Measurements from ENCODE around the gene FAM163B. TPM values are rescaled to one million over a fixed set of nuclear protein-coding genes. Genes with fewer than 3 reads are reported as not detected.

The FAM163B gene
- total RNA-seq, 1 donor from 2014 or later, result not detected

GRCh38 chr9:133638711-133639110 lies 29.5 kb upstream of the FAM163B start:
- POLR2A ChIA-PET, result no interaction called here
- H3K4me3 Mint-ChIP-seq, result no peak overlapping the region
- no peak overlapping the region for H3K27ac Mint-ChIP-seq
- CTCF ChIA-PET, result no interaction called here
- no peak for DNase-seq
- peaks cover 21% of the 10 kb centered on the region for H3K27me3 Mint-ChIP-seq
- H3K36me3 Mint-ChIP-seq (ENCODE audit: low read depth), result no peaks in the 10 kb centered on the region
- intact Hi-C loops (cut with micrococcal nuclease), result no loop called here
- H3K9me3 Mint-ChIP-seq, result no peaks in the 10 kb centered on the region
- TF ChIP-seq, protein P1, sequence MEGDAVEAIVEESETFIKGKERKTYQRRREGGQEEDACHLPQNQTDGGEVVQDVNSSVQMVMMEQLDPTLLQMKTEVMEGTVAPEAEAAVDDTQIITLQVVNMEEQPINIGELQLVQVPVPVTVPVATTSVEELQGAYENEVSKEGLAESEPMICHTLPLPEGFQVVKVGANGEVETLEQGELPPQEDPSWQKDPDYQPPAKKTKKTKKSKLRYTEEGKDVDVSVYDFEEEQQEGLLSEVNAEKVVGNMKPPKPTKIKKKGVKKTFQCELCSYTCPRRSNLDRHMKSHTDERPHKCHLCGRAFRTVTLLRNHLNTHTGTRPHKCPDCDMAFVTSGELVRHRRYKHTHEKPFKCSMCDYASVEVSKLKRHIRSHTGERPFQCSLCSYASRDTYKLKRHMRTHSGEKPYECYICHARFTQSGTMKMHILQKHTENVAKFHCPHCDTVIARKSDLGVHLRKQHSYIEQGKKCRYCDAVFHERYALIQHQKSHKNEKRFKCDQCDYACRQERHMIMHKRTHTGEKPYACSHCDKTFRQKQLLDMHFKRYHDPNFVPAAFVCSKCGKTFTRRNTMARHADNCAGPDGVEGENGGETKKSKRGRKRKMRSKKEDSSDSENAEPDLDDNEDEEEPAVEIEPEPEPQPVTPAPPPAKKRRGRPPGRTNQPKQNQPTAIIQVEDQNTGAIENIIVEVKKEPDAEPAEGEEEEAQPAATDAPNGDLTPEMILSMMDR (IDR thresholded peaks at IDR 0.05), result no peak
- H3K4me1 Mint-ChIP-seq, result no peaks in the 10 kb centered on the region
- no peak for ATAC-seq (ENCODE audit: low read depth)

DNA sequence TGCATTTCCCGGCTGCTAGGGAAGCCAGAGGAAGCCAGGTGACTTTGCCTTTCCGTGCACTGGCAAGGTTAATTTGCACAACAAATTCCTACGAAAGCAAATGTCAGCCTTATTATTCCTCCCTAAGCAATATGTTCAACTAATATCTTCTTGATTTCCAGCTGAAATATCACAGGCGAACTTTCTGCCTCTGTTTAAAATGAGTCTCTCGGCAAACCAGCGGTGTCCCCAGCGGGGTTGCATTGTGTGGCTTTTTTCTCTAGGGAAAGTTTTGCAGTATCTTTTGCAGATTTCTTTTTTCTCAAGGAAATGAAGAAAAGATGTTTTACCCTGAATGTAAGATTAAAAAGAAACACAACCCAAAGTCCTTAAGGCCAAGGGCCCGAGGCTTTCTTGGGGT lies 28.9 kb upstream of the FAM163B start:
- CTCF ChIA-PET, result no interaction called here
- intact Hi-C loops (cut with micrococcal nuclease), result no loop called here
- Mint-ChIP-seq H3K36me3 (ENCODE audit: low read depth) (no peaks in the 10 kb centered on the region), H3K27me3 (peaks cover 21% of the 10 kb centered on the region), H3K4me1 (no peaks in the 10 kb centered on the region), H3K27ac (no peak overlapping the region), H3K4me3 (no peak overlapping the region), H3K9me3 (no peaks in the 10 kb centered on the region)
- no peak for ATAC-seq (ENCODE audit: low read depth)
- POLR2A ChIA-PET, result no interaction called here
- DNase-seq, result no peak
- TF ChIP-seq, protein P1 (IDR thresholded peaks at IDR 0.05), result no peak

DNA sequence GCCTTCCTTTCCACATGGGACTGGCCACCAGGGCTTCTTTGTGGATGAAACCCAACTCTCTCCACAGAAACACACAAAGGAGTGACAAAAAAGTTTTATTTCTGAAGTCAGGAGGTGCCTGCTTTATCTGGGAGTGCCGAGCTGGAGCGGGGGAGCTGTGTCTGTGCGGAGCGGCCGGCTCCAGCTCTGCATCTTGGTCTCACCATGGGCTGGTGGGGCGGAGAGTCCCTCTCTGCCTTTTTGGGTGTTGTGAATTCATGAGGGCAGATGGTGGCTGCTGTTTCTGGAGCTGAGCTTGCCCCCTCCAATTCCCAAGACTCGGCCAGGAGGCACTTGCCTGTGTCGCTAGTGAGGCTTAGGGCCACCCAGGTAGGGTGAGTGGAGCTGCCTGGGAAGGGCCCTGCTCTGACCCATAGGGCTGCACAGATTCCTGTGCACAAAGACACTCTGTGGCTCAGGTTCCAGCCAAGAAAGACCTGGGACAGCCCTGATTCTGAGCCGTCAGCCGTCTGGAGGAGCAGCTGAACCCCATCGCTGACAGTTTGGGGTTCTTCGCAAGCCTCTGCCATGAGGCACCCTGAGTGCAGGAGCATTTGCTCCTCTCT lies 28.4 kb upstream of the FAM163B start:
- ATAC-seq (ENCODE audit: low read depth) (no peak), DNase-seq (no peak)
- no peaks in the 10 kb centered on the region for H3K9me3 Mint-ChIP-seq
- intact Hi-C loops (cut with micrococcal nuclease), result no loop called here
- ChIA-PET CTCF (no interaction called here), POLR2A (no interaction called here)
- H3K27me3 Mint-ChIP-seq, result peaks cover 24% of the 10 kb centered on the region
- H3K27ac Mint-ChIP-seq, result no peak overlapping the region
- no peaks in the 10 kb centered on the region for H3K36me3 Mint-ChIP-seq (ENCODE audit: low read depth)
- TF ChIP-seq, protein P1 (IDR thresholded peaks at IDR 0.05), result no peak
- no peak overlapping the region for H3K4me3 Mint-ChIP-seq
- no peaks in the 10 kb centered on the region for H3K4me1 Mint-ChIP-seq

- TF ChIP-seq, protein P1 (IDR thresholded peaks at IDR 0.05), result no peak
- POLR2A ChIA-PET, result no interaction called here
- no peaks in the 10 kb centered on the region for H3K36me3 Mint-ChIP-seq (ENCODE audit: low read depth)
- CTCF ChIA-PET, result no interaction called here
- no peak for ATAC-seq (ENCODE audit: low read depth)
- no peak for DNase-seq
- no peak overlapping the region for H3K27ac Mint-ChIP-seq
- peaks cover 23% of the 10 kb centered on the region for H3K27me3 Mint-ChIP-seq
- H3K9me3 Mint-ChIP-seq, result no peaks in the 10 kb centered on the region
- no peaks in the 10 kb centered on the region for H3K4me1 Mint-ChIP-seq
- no peak overlapping the region for H3K4me3 Mint-ChIP-seq
- intact Hi-C loops (cut with micrococcal nuclease), result no loop called here
Observed at GRCh38 chr9:133636902-133637301, 27.7 kb upstream of the FAM163B start.

DNA sequence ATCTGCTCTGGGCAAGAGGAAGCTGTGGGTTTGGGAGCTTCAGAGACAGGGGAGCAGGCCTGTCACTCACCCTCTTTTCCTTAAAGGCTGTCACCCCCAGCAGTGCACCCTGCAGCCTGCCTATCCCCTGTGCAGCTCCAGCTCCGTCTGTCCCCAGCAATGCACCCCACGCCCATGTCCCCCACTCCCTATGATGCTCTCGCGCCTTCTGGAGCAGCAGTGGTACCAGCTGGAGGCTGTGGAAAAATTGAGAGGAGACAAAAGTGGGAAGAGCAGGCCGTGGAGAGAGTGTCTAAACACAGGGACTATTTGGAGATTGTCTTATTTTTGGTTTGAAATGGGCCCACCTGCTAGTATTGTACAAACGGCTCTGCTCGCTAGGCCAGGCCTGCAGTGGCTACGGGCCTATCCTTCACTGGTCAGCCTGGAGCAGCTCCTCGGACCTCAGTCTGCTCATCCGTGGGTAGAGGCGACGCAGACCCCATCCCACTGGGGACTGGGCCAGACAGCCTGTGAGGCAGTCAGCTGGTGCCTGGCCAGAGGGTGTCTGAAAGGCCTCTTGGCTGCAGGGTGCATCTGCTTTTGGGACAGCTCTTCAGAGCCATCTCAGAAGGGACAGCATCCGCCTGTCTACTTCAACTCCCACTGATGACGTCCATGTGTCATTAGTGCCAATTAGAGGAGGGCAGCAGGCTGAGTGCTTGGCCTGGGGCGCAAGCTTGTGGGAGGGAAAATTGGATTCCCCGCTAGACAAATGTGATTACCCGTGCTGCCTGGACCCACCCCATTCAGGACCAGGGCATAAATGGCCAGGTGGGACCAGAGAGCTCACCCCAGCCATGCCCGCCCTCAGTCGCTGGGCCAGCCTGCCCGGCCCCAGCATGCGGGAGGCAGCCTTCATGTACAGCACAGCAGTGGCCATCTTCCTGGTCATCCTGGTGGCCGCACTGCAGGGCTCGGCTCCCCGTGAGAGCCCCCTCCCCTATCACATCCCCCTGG lies 26.6 kb upstream of the FAM163B start, which contains the start of gene DBH:
DBH (plus strand) TSS at position 831 of the 999 bp plus-strand sequence; CDS start at position 840, 9 bp downstream.
- TF ChIP-seq, protein P1 (IDR thresholded peaks at IDR 0.05), result no peak
- ChIA-PET POLR2A (no interaction called here), CTCF (no interaction called here)
- Mint-ChIP-seq H3K27me3 (peaks cover 21% of the 10 kb centered on the region), H3K9me3 (no peaks in the 10 kb centered on the region), H3K4me3 (no peak within 1 kb of the TSS), H3K27ac (no peak within 1 kb of the TSS), H3K36me3 (ENCODE audit: low read depth) (no peaks in the 10 kb centered on the region), H3K4me1 (no peaks in the 10 kb centered on the region)
- no peak for ATAC-seq (ENCODE audit: low read depth)
- intact Hi-C loops (cut with micrococcal nuclease), result no loop called here
- no peak for DNase-seq

All from activated B cell treated with CpG ODN at 0.5 μM for 24 hours (primary cell).